ENCODE results near the gene NR1D2. TPM values are rescaled to one million over a fixed set of nuclear protein-coding genes. Genes with fewer than 3 reads are reported as not detected.
A peak's percentile ranks its signal among the peaks of the same experiment; 100 is the strongest.
"Not testable (repeated sequence)": the region's sequence is repeated elsewhere in the genome, so short reads cannot be mapped to it uniquely, and the experiment has no call there.

The NR1D2 gene
- polyA plus RNA-seq, 6 donors from 2014 or later = 14.1 to 55.0 (median 39.2) TPM

- Mint-ChIP-seq H3K27me3 (peaks cover 0 to 13% (median 3%) of the 10 kb centered on the region in 3 donors), H3K4me1 (peaks cover under 1 to 2% (median 1%) of the 10 kb centered on the region in 3 donors), H3K4me3 (no peak overlapping the region), H3K36me3 (no peaks in the 10 kb centered on the region), H3K9me3 (peaks cover 0 to 2% (median 0%) of the 10 kb centered on the region in 7 donors), H3K27ac (peak overlapping the region in 1 of 6 donors; percentile 22)
- ATAC-seq (ENCODE audit: low read depth in 2 of 2) = no peak
- DNase-seq = no peak
Observed at GRCh38 chr3:24004171-24004938, 59.3 kb downstream of the NR1D2 start.

DNA sequence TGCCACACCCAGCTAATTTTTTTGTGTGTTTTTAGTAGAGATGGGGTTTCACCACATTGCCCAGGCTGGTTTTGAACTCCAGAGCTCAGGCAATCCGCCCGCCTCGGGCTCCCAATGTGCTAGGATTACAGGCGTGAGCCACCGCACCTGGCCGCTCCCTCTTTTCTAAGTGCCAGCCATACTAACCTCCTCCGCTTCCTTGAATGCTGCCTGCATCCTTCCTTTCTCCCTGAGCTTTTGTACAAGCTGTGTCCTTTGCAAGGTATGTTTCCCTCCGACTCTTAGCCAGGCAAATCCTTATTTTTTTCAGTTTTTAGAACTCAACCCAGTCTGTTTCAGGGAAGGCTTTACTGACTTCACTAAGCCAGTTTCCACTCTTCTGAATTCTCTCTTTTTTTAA is 60.6 kb downstream of the NR1D2 start:
- no peaks in the 10 kb centered on the region for H3K36me3 Mint-ChIP-seq
- ATAC-seq (ENCODE audit: low read depth in 2 of 2) = no peak
- DNase-seq = no peak
- H3K9me3 Mint-ChIP-seq = peaks cover 0 to 2% (median 0%) of the 10 kb centered on the region in 7 donors
- H3K4me1 Mint-ChIP-seq = no peaks in the 10 kb centered on the region
- no peak overlapping the region for H3K4me3 Mint-ChIP-seq
- no peak overlapping the region for H3K27ac Mint-ChIP-seq
- H3K27me3 Mint-ChIP-seq = peaks cover 0 to 13% (median 3%) of the 10 kb centered on the region in 3 donors

DNA sequence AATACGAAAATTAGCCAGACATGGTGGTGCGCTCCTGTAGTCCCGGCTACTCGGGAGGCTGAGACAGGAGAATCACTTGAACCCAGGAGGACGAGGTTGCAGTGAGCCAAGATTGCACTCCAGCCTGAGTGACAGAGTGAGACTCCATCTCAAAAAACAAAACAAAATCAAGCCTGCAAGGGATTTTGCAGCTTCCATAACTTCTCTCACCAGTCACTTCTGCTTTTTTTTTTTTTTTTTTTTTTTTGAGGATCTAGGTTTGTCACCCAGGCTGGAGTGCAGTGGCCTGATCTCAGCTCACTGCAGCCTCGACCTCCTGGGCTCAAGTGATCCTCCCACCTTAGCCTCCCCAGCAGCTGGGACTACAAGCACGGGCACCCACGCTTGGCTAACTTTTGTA is 65.7 kb downstream of the NR1D2 start:
- H3K4me1 Mint-ChIP-seq; H3K4me3 Mint-ChIP-seq; H3K27me3 Mint-ChIP-seq; H3K27ac Mint-ChIP-seq; ATAC-seq (ENCODE audit: low read depth in 2 of 2); H3K36me3 Mint-ChIP-seq; DNase-seq; H3K9me3 Mint-ChIP-seq: not testable (repeated sequence)

DNA sequence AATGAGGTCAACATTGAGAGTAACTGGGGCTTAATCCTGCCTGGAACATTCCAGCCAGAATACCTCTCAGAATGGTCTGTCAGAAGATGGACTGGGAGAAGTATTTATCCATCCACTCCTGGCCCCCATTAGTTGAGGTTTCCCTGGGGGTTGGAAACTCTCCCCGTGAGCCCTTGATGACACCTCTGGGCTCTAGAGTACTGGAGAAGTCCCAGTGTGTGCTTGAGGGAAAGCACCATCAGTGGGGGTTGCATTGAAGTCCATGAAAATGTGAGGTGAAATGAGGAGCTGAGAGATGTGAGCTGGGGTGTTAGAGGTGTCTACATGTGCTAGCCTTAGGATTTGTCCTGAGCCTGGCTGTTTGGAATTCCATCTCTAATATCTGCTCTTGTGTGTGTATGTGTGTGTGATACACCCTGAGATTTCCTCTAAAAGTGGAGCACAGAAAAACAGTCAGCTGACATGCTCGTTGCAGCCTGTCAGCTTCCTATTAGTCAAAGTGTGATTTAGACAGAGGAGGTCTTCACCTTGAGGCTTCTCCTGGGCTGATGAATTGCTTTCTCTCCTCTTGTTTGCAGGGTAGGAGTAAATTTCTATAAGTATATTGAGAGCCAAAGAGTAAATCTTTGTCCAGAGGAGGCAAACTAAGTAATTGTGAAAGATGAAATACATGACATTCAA is 67.6 kb downstream of the NR1D2 start:
- no peaks in the 10 kb centered on the region for H3K36me3 Mint-ChIP-seq
- peaks cover 0 to 3% (median 0%) of the 10 kb centered on the region in 3 donors for H3K27me3 Mint-ChIP-seq
- H3K4me1 Mint-ChIP-seq = peaks cover 0 to 2% (median 0%) of the 10 kb centered on the region in 3 donors
- H3K27ac Mint-ChIP-seq = no peak overlapping the region
- H3K4me3 Mint-ChIP-seq = no peak overlapping the region
- no peak for ATAC-seq (ENCODE audit: low read depth in 2 of 2)
- DNase-seq = no peak
- H3K9me3 Mint-ChIP-seq = no peaks in the 10 kb centered on the region

DNA sequence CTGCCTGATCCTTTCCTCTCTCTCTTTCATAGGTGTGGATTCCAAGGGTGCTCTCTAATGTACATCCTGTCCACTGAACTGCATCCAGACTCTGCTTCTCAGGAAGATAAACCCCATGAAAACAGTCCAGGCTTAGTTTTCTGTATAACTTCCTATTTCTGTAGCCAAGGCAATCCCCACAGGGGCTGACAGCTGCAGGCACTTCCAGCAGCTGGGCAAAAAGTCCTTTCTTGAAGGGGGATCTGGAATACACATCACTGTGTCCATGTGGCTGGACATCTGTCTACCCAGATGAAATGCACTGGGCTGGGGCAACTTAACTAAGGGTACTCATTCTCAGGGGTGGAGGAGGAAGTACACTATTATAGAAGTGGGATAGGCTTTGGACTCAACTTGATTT is 72.2 kb downstream of the NR1D2 start:
- ATAC-seq (ENCODE audit: low read depth in 2 of 2) (no peak), DNase-seq (no peak)
- H3K27ac Mint-ChIP-seq = no peak overlapping the region
- no peaks in the 10 kb centered on the region for H3K36me3 Mint-ChIP-seq
- H3K4me1 Mint-ChIP-seq = peaks cover 0 to 2% (median 0%) of the 10 kb centered on the region in 3 donors
- no peaks in the 10 kb centered on the region for H3K9me3 Mint-ChIP-seq
- H3K27me3 Mint-ChIP-seq = no peaks in the 10 kb centered on the region
- no peak overlapping the region for H3K4me3 Mint-ChIP-seq

DNA sequence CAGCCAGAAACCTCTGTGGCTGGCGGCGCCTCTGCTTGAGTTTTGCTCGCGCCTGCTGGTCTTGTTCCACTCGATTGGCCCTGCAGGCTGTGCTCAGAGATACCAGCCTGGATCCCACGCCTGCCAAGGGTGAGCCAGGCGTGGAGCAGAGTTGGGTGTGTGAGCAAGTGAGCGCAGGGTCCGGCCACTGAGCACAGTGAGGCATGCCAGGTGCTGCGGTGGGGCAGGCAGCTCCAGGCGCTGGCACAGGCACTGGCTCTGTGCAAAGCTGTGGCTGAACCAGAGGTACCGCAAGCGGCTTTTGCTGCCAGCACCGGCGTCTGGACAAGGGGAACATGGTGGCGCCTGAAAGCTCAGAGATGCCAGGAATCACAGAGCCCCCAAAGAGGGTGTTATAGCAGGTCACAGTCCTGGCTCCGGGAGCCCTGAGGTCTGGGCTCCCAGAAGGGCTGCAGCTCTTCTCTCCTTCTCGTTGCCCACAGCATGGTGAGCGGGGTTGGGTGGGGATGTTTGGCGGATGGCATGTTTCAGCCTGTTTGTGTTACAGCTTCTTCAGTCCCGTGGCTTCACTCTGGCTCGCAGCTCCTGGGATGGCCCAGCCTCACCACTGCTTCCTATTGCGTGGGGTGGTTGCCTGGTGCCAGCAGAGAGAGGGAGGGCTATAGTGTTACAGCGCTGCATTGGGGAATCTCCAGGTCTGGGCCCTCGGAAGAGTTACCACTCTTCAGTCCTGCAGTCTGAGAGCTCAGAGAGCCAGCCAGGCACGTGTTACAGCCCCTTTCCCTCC is 73.9 kb downstream of the NR1D2 start:
- Mint-ChIP-seq H3K4me1 (peaks cover 0 to 2% (median 0%) of the 10 kb centered on the region in 3 donors), H3K9me3 (no peaks in the 10 kb centered on the region), H3K36me3 (no peaks in the 10 kb centered on the region), H3K27ac (peak overlapping the region in 1 of 6 donors; percentile 34), H3K27me3 (no peaks in the 10 kb centered on the region), H3K4me3 (peak overlapping the region in 1 of 8 donors; percentile 61)
- DNase-seq (no peak), ATAC-seq (ENCODE audit: low read depth in 2 of 2) (no peak)

DNA sequence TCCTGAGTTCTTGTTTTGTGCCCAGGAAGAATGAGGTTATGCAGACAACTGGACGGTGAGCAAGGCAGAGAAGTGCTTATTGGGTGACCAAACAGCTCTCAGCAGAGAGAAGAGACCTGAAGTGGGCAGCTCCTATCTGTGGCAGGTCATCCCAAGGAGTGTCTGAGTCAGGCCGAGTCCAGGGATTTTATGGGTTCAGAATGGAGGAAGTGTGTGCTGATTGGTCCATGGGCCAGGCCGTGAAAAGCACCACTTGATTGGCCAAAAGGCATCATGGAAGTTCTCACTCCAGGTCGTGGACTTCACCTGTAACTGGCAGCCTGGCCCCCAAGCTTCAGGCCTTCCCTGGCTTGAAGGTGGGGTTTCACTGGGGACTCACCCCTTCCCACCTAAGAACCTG is 74.5 kb downstream of the NR1D2 start:
- Mint-ChIP-seq H3K4me1 (peaks cover 0 to 2% (median 0%) of the 10 kb centered on the region in 3 donors), H3K4me3 (no peak overlapping the region), H3K9me3 (no peaks in the 10 kb centered on the region), H3K36me3 (no peaks in the 10 kb centered on the region), H3K27ac (no peak overlapping the region), H3K27me3 (no peaks in the 10 kb centered on the region)
- ATAC-seq (ENCODE audit: low read depth in 2 of 2) (no peak), DNase-seq (no peak)

DNA sequence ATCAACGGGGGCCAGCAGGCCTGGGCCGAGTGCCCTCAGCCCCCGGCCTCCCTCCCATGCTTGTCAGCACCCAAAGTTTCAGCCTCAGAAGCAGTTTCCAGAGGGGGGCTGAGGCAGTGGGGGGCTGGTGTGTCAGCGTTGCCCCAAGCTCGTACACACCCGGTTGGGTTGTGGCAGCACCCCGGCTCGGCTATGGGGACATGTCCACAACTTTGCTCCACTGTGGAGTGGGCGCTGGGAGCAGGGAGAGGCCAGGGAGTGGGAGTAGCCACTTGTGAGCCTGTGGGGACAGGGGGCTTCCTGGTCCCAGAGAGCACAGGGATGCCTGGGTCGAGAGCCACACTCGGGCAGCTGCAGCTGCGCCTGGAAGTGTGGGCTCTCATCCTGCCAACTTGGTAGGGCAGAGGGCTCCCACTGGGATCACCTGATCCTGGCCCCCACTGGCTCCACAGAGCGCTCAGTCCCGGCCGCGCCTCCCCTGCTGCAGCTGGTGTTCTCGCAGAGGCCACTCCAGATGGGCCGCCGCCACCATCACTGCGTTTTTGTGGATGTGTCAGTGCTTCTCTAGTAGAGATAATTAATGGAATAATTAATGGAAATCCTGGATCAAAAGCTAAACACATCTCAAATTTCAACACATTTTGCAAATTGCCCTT is 75.1 kb downstream of the NR1D2 start:
- no peaks in the 10 kb centered on the region for H3K36me3 Mint-ChIP-seq
- DNase-seq (no peak), ATAC-seq (ENCODE audit: low read depth in 2 of 2) (no peak)
- H3K27me3 Mint-ChIP-seq = no peaks in the 10 kb centered on the region
- no peak overlapping the region for H3K4me3 Mint-ChIP-seq
- H3K27ac Mint-ChIP-seq = no peak overlapping the region
- no peaks in the 10 kb centered on the region for H3K9me3 Mint-ChIP-seq
- peaks cover 0 to 2% (median 0%) of the 10 kb centered on the region in 3 donors for H3K4me1 Mint-ChIP-seq

- DNase-seq = no peak
- H3K27ac Mint-ChIP-seq = no peak overlapping the region
Observed at GRCh38 chr3:24023197-24023596, 78.1 kb downstream of the NR1D2 start.

GRCh38 chr3:24025805-24026204 is 80.7 kb downstream of the NR1D2 start:
- no peak overlapping the region for H3K27ac Mint-ChIP-seq
- no peaks in the 10 kb centered on the region for H3K4me1 Mint-ChIP-seq
- H3K36me3 Mint-ChIP-seq = no peaks in the 10 kb centered on the region
- H3K4me3 Mint-ChIP-seq = no peak overlapping the region
- H3K9me3 Mint-ChIP-seq = peaks cover 0 to under 1% (median 0%) of the 10 kb centered on the region in 7 donors
- H3K27me3 Mint-ChIP-seq = peaks cover 0 to 11% (median 1%) of the 10 kb centered on the region in 3 donors
- ATAC-seq (ENCODE audit: low read depth in 2 of 2) (no peak), DNase-seq (no peak)

More at GRCh38 chr3:24023197-24023596, 78.1 kb downstream of the NR1D2 start:
- Mint-ChIP-seq H3K4me3 (no peak overlapping the region), H3K27me3 (peaks cover 0 to 4% (median 0%) of the 10 kb centered on the region in 3 donors), H3K36me3 (no peaks in the 10 kb centered on the region), H3K9me3 (no peaks in the 10 kb centered on the region), H3K4me1 (no peaks in the 10 kb centered on the region)
- ATAC-seq (ENCODE audit: low read depth in 2 of 2) = no peak

DNA sequence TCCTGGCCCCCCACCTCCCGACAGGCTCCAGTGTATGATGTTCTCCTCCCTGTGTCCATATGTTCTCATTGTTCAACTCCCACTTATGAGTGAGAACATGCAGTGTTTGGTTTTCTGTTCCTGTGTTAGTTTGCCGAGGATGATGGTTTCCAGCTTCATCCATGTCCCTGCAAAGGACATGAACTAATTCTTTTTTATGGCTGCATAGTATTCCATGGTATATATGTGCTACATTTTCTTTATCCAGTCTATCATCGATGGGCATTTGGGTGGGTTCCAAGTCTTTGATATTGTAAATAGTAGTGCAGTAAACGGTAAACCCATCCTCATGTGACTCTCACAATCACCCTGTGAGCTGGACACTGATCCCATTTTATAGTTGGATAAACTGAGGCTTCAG is 81.6 kb downstream of the NR1D2 start:
- peaks cover 4 to 11% (median 4%) of the 10 kb centered on the region in 3 donors for H3K27me3 Mint-ChIP-seq
- not testable (repeated sequence) for ATAC-seq (ENCODE audit: low read depth in 2 of 2); H3K4me3 Mint-ChIP-seq; DNase-seq; H3K36me3 Mint-ChIP-seq; H3K4me1 Mint-ChIP-seq; H3K9me3 Mint-ChIP-seq
- peak overlapping the region in 1 of 6 donors; percentile 44 for H3K27ac Mint-ChIP-seq

GRCh38 chr3:24027946-24028345 is 82.9 kb downstream of the NR1D2 start:
- peaks cover 0 to 6% of the 10 kb centered on the region in 2 donors for H3K36me3 Mint-ChIP-seq
- H3K27ac Mint-ChIP-seq = no peak overlapping the region
- peaks cover 4 to 11% (median 8%) of the 10 kb centered on the region in 3 donors for H3K27me3 Mint-ChIP-seq
- DNase-seq = no peak
- ATAC-seq (ENCODE audit: low read depth in 2 of 2) = no peak
- H3K4me3 Mint-ChIP-seq = no peak overlapping the region
- peaks cover 0 to 8% (median 3%) of the 10 kb centered on the region in 7 donors for H3K9me3 Mint-ChIP-seq
- H3K4me1 Mint-ChIP-seq = no peaks in the 10 kb centered on the region

Measured in naive B cell (primary cell).